Neuron (in vitro differentiated cells): Measurements from ENCODE around the gene RNU7-1.

Source experiments
- H2AFZ ChIP-seq: one replicate; pipeline ENCODE4 v1.6.1; 2013; ENCODE audit warnings: low read depth, mild to moderate bottlenecking, inconsistent platforms, low read length, moderate library complexity
- H3K27me3 ChIP-seq: one replicate; pipeline ENCODE4 v1.6.1; 2013; ENCODE audit warnings: low read length; ENCODE audit not compliant: insufficient read depth
- H3K36me3 ChIP-seq: one replicate; pipeline ENCODE4 v1.6.1; 2013; ENCODE audit warnings: low read length; ENCODE audit not compliant: insufficient read depth
- H3K4me1 ChIP-seq: one replicate; pipeline ENCODE4 v1.6.1; 2013; ENCODE audit warnings: low read length; ENCODE audit not compliant: insufficient read depth
- H3K4me3 ChIP-seq: 2 replicates; pipeline ENCODE4 v1.5.1; 2013; ENCODE audit warnings: mild to moderate bottlenecking, low read length, moderate library complexity
- H3K9me3 ChIP-seq: one replicate; pipeline ENCODE4 v1.6.1; 2013; ENCODE audit warnings: low read length

The RNU7-1 gene

DNA sequence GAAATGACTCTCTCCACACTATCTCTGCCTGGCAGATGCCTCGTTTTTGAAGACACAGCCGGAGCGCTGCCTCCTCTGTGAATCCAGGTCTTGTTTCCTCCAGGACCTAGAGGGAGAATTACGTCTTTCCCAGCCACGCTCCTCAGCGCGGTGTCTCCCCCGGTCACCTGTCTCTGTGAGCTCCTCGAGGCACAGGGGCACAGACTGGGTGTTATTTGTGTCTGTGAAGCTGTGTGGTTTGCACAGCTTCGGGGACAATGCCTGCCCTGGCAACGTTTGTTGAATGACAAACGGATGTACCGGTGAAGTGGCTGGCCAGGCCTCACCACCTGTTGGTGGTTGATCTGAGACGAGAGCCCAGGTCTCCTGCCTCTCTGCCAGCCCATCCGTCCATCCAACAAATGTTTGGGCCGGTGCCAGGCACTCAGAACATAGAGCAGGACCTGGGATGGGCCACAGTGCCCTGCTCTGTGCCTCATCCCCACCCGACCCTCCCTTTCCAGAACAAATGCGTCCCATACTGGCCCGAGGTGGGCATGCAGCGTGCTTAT lies 13.6 kb downstream of the RNU7-1 start:
- Histone ChIP-seq H3K27me3 (no peaks in the 10 kb centered on the region), H3K36me3 (no peaks in the 10 kb centered on the region), H3K4me1 (peaks cover 3% of the 10 kb centered on the region), H3K4me3 (no peak overlapping the region), H3K9me3 (no peaks in the 10 kb centered on the region), H2AFZ (no peak overlapping the region)

GRCh38 chr12:6957741-6958608 lies 14.4 kb downstream of the RNU7-1 start:
- H3K4me3 ChIP-seq: no peak overlapping the region
- no peaks in the 10 kb centered on the region for H3K27me3 ChIP-seq
- no peaks in the 10 kb centered on the region for H3K36me3 ChIP-seq
- H3K4me1 ChIP-seq: peaks cover 3% of the 10 kb centered on the region
- no peak overlapping the region for H2AFZ ChIP-seq
- H3K9me3 ChIP-seq: no peaks in the 10 kb centered on the region

GRCh38 chr12:6958609-6959057 lies 15.0 kb downstream of the RNU7-1 start:
- no peaks in the 10 kb centered on the region for H3K9me3 ChIP-seq
- no peaks in the 10 kb centered on the region for H3K4me1 ChIP-seq
- no peaks in the 10 kb centered on the region for H3K27me3 ChIP-seq
- no peak overlapping the region for H2AFZ ChIP-seq
- no peak overlapping the region for H3K4me3 ChIP-seq
- H3K36me3 ChIP-seq: no peaks in the 10 kb centered on the region

DNA sequence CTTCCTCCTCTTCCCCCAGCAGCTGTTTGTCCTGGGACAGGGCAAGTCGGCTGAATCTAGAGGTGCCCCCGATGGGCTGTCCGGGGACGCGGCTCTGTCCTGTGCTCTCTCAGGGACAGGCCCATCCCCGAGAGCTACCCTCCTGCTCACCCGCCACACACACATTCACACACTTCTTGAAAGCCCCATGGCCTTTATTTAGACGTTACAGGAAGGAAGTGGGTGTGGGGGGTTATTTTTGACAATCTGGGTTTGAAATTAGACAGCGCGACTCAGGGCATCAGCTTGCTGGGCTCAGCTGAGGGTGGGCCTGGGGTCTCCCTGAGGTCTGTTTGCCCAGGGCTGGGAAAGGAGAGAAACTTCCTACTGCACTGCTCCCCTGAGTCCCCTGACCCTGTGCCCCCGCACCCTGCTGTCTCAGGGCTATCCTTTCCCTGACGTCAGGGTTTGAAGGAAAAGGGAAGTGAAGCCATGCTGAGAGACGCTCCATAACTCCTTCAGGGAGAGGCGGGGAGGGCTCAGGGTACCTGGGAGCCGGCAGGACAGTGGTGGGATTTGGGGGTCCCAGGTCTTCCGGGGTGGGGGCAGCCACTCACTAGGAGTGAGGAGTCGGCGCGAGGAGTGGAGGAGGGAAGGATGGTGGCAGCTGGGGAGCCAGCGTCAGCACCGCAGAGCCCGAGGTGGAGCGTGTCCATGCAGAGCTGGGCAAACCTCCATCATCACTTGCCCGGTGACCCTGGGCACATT lies 15.6 kb downstream of the RNU7-1 start:
- no peaks in the 10 kb centered on the region for H3K27me3 ChIP-seq
- no peaks in the 10 kb centered on the region for H3K9me3 ChIP-seq
- H2AFZ ChIP-seq: no peak overlapping the region
- H3K36me3 ChIP-seq: no peaks in the 10 kb centered on the region
- no peaks in the 10 kb centered on the region for H3K4me1 ChIP-seq
- H3K4me3 ChIP-seq: no peak overlapping the region

- Histone ChIP-seq H2AFZ (no peak overlapping the region), H3K36me3 (peaks cover 4% of the 10 kb centered on the region), H3K9me3 (no peaks in the 10 kb centered on the region), H3K4me3 (no peak overlapping the region), H3K4me1 (no peaks in the 10 kb centered on the region), H3K27me3 (no peaks in the 10 kb centered on the region)
Observed at GRCh38 chr12:6959805-6960592, 16.4 kb downstream of the RNU7-1 start.

- Histone ChIP-seq H2AFZ (no peak overlapping the region), H3K9me3 (no peaks in the 10 kb centered on the region), H3K27me3 (no peaks in the 10 kb centered on the region), H3K4me3 (no peak overlapping the region), H3K36me3 (peaks cover 11% of the 10 kb centered on the region), H3K4me1 (no peaks in the 10 kb centered on the region)
Observed at GRCh38 chr12:6960593-6961277, 17.1 kb downstream of the RNU7-1 start.

- Histone ChIP-seq H3K9me3 (no peaks in the 10 kb centered on the region), H3K4me1 (no peaks in the 10 kb centered on the region), H3K27me3 (no peaks in the 10 kb centered on the region), H3K4me3 (no peak overlapping the region), H3K36me3 (peaks cover 16% of the 10 kb centered on the region), H2AFZ (no peak overlapping the region)
Observed at GRCh38 chr12:6961278-6961694, 17.7 kb downstream of the RNU7-1 start.

DNA sequence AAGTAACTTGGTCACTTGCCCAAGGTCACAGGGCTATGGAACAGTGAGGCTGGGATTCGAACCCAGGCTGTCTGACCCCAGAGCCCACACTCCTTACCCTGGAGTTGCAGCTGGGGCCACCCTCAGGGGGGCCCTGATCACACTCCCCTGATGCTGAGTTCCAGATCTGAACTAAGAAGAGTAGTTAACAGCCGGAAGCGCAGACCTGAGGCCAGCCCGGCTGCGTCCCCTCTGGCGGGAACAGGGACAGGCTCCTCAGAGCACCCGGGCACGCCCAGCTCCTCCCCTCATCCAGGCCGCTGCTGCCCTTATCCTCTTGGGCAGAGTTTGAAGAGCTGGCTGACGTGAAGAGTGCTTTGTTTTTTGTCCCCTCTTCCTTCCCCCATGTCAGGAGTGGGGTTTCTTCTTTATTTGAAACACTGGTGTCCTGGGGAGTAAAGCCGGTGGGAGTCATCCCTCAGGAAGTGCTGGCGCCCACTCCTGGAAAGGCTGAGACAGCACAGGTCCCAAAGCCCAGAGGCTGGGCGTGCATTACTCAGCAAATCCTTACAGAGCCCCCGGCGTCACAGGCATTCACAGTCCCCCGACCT lies 18.2 kb downstream of the RNU7-1 start:
- Histone ChIP-seq H3K4me3 (no peak overlapping the region), H3K27me3 (no peaks in the 10 kb centered on the region), H3K9me3 (no peaks in the 10 kb centered on the region), H3K4me1 (no peaks in the 10 kb centered on the region), H2AFZ (peak overlapping the region; percentile 55), H3K36me3 (peaks cover 20% of the 10 kb centered on the region)

- H3K4me1 ChIP-seq: no peaks in the 10 kb centered on the region
- H3K36me3 ChIP-seq: peaks cover 26% of the 10 kb centered on the region
- H3K27me3 ChIP-seq: no peaks in the 10 kb centered on the region
- H2AFZ ChIP-seq: peak overlapping the region; percentile 55
- no peak overlapping the region for H3K4me3 ChIP-seq
- H3K9me3 ChIP-seq: no peaks in the 10 kb centered on the region
Observed at GRCh38 chr12:6962285-6963015, 18.8 kb downstream of the RNU7-1 start.

- H3K4me1 ChIP-seq: no peaks in the 10 kb centered on the region
- H3K36me3 ChIP-seq: peaks cover 33% of the 10 kb centered on the region
- no peak overlapping the region for H2AFZ ChIP-seq
- no peak overlapping the region for H3K4me3 ChIP-seq
- no peaks in the 10 kb centered on the region for H3K27me3 ChIP-seq
- H3K9me3 ChIP-seq: no peaks in the 10 kb centered on the region
Observed at GRCh38 chr12:6963016-6963731, 19.6 kb downstream of the RNU7-1 start.

DNA sequence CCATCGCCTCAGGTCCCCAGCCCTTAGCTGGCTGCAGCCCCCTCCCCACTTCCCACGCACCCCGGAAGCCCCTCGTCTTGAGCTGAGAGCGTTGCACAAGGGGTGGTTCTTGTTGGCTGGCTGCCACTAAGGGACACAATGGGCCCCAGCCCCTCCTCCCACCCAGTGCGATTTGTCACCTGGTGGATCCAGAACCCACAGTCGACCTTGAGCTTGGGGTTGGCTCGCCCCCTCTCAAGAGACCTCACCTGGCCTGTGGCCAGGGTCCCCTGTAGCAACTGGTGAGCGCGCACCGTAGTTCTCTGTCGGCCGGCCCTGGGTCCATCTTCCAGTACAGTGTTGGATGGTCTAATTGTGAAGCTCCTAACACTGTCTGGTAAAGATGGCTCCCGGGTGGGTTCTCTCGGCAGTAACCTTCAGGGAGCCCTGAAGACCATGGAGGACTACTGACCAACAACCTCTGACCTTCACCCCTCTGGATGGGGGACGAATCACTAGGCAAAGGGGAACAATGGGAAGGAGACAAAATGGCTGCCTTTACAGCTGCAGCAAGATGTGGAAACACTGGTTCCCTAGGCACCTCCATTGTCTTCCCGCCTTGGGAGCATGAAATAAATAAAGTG lies 20.3 kb downstream of the RNU7-1 start:
- Histone ChIP-seq H3K4me3 (no peak overlapping the region), H3K27me3 (no peaks in the 10 kb centered on the region), H2AFZ (no peak overlapping the region), H3K9me3 (no peaks in the 10 kb centered on the region), H3K4me1 (peaks cover 4% of the 10 kb centered on the region), H3K36me3 (peaks cover 41% of the 10 kb centered on the region)
